SKM-1 treated with dmso at 0.1 percent for 144 hours (cell line): ENCODE results near the gene ZNF99.
"Not testable (repeated sequence)": the region's sequence is repeated elsewhere in the genome, so short reads cannot be mapped to it uniquely, and the experiment has no call there.

Experiments
- DNase-seq: peaks from one replicate; lab custom pipeline; 2025; ENCODE audit not compliant: unreplicated experiment; lab: John Stamatoyannopoulos, UW

The ZNF99 gene

GRCh38 chr19:22783651-22784410 is at the start of gene ZNF99:
Gene ZNF99, minus strand, starts transcription at chr19:22784151. Its CDS starts 135 bp downstream, at chr19:22784016.
- DNase-seq: no peak

DNA sequence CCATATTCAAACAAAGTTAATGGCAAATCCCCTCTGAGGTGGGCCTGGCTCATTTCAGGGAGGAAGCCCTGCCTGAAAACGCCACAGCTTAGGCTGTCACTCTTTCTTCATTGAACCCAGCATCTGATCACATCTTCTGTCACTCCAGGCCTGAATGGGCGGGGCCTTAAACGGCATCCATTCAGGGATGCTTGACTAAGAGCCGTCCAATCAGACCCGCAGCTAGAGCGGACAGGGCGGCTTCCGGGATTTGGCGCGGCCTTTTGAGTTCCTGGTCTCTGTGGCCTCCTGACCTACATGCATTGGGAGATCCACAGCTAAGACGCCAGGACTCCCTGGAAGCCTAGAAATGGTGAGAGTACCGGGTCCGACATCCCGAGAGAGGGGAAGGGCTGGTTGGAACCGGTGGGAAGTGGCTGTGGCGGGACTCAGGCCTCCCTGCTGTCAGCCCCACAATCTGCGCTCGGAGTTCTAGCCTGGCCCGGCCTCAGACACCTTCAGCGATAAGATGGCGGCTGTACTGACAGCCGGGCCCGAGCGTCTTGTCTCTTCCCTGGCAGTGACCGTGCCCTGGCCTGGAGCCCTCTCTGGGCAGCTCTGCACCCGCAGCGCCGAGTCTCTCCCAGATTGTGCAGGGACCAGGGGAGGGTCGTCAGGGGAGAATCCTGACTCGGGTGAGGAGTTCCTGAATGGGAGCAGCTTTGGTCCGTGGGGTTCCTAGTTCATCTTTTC is 48.2 kb upstream of the ZNF99 start, which contains the start of gene ZNF723:
ZNF723 (plus strand) TSS at position 261 of the 732 bp plus-strand sequence; CDS start at position 350, 89 bp downstream.
- no peak for DNase-seq

- no peak for DNase-seq
Observed at GRCh38 chr19:22831211-22831610, 47.3 kb upstream of the ZNF99 start.

- DNase-seq: no peak
Observed at GRCh38 chr19:22814124-22814523, 30.2 kb upstream of the ZNF99 start.

GRCh38 chr19:22807061-22807835 is 23.3 kb upstream of the ZNF99 start:
- no peak for DNase-seq

DNA sequence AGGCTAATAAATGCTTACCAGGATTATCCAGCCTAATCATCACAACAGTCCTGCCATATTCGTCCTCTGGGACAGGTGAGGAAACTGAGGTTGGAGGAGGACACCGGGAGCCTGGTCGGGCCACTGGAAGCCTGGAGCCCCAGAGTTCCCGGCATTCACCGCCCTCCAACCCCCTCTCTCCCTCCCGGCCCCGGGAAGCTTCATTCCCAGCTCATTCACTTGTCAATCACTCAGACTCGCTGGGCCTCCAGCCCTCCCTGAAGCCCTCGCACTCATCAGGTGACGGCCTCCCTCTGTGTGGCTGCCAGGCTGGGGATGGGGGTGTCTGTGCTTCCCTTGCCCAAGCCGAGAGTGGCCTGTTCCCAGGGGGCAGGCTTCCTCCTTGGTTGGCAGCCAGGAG is 22.5 kb upstream of the ZNF99 start:
- no peak for DNase-seq

- no peak for DNase-seq
Observed at GRCh38 chr19:22797040-22797439, 13.1 kb upstream of the ZNF99 start.

- DNase-seq: not testable (repeated sequence)
Observed at GRCh38 chr19:22792863-22793262, 8.9 kb upstream of the ZNF99 start.

GRCh38 chr19:22735911-22736645 is 47.9 kb downstream of the ZNF99 start:
- no peak for DNase-seq

GRCh38 chr19:22733691-22734090 is 50.3 kb downstream of the ZNF99 start:
- no peak for DNase-seq

GRCh38 chr19:22728214-22728613 is 55.7 kb downstream of the ZNF99 start:
- not testable (repeated sequence) for DNase-seq

DNA sequence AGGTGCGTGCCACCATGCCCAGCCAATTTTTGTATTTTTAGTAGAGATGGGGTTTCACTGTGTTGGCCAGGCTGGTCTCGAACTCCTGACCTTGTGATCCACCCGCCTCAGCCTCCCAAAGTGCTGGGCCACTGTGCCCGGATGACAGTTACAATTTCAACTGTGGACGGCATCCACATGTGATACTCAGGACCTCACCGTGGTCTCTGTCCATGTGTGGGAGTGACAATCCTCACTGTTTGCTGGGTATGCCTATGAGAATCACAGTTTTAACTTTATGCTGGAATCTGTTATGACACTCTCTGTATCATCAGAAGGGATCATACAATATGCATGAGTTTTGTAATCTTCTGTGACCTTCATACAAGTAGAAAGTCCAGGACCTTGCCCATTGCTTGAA is 62.4 kb downstream of the ZNF99 start:
- not testable (repeated sequence) for DNase-seq

DNA sequence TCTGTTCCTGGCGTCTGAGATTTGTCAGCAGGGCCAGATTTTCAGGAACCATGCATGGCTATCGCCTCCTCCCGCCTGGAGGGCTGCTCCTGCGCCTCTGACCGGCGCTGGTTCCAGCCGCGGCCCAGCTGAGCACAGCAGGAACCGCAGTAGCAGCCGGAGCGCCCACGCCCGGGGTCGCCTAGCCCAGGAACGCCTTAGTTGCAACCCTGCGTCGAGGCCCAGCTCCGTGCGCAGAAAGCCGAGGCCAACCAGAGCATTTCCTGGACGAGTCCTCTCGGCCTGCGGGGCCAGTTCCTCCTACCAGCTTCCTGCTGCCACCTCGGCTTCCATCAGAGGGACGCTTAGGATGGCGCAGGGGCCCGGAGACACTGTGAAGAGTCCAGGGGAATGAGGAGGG is 75.0 kb downstream of the ZNF99 start:
- no peak for DNase-seq

DNA sequence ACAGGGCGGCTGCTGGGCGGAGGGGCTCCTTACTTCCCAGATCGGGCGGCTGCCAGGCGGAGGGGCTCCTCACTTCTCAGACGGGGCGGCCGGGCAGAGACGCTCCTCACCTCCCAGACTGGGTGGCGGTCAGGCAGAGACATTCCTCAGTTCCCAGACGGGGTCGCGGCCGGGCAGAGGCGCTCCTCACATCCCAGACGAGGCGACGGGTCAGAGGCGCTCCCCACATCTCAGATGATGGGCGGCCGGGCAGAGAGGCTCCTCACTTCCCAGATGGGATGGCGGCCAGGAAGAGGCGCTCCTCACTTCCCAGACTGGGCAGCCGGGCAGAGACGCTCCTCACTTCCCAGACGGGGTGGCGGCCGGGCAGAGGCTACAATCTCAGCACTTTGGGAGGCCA is 80.9 kb downstream of the ZNF99 start:
- DNase-seq: not testable (repeated sequence)

- DNase-seq: not testable (repeated sequence)
Observed at GRCh38 chr19:22702661-22703060, 81.3 kb downstream of the ZNF99 start.
